MM.1S (cell line): ENCODE results near the gene SPAG16.

Experiments
- DNase-seq: peaks from one replicate; pipeline ENCODE4 v3.0.0-alpha.2; 2015
- H2AFZ ChIP-seq: fragments of 300-600 bp; sonication (generic); 2 replicates; pipeline ENCODE4 v1.6.0; 2016; ENCODE audit warnings: antibody characterized with exemption, low read length
- H3F3A ChIP-seq: fragments of 300-600 bp; sonication (generic); 2 replicates; pipeline ENCODE4 v1.6.1; 2016; ENCODE audit warnings: mild to moderate bottlenecking, antibody characterized with exemption, low read length, moderate library complexity, mixed read lengths; ENCODE audit not compliant: insufficient read depth
- H3K27ac ChIP-seq: fragments of 300-600 bp; sonication (generic); 2 replicates; pipeline ENCODE4 v1.5.1; 2016; ENCODE audit warnings: mild to moderate bottlenecking, low read length
- H3K27me3 ChIP-seq: fragments of 300-600 bp; sonication (generic); replicated peaks from 2 replicates; pipeline ENCODE4 v1.6.0; 2016; ENCODE audit warnings: low read length; ENCODE audit not compliant: insufficient read depth
- H3K36me3 ChIP-seq: fragments of 300-600 bp; sonication (generic); replicated peaks from 2 replicates; pipeline ENCODE4 v1.6.1; 2016; ENCODE audit warnings: mild to moderate bottlenecking, low read length, mixed read lengths; ENCODE audit not compliant: insufficient read depth
- H3K4me1 ChIP-seq: fragments of 300-600 bp; sonication (generic); 2 replicates; pipeline ENCODE4 v1.6.1; 2016; ENCODE audit warnings: low read length, mixed read lengths
- H3K4me2 ChIP-seq: fragments of 300-600 bp; sonication (generic); 2 replicates; pipeline ENCODE4 v1.6.0; 2016; ENCODE audit warnings: low read depth, low read length
- H3K4me3 ChIP-seq: fragments of 300-600 bp; sonication (generic); 2 replicates; pipeline ENCODE4 v1.5.1; 2016; ENCODE audit warnings: low read length, mixed read lengths
- H3K79me2 ChIP-seq: fragments of 300-600 bp; sonication (generic); 2 replicates; pipeline ENCODE4 v1.6.1; 2016; ENCODE audit warnings: mixed run types, low read length, mixed read lengths
- H3K9ac ChIP-seq: fragments of 300-600 bp; sonication (generic); 2 replicates; pipeline ENCODE4 v1.6.1; 2016; ENCODE audit warnings: low read length, mixed read lengths
- H3K9me2 ChIP-seq: fragments of 300-600 bp; sonication (generic); replicated peaks from 2 replicates; pipeline ENCODE4 v1.6.1; 2016; ENCODE audit warnings: mild to moderate bottlenecking, low read length, mixed read lengths; ENCODE audit not compliant: insufficient read depth
- H3K9me3 ChIP-seq: fragments of 300-600 bp; sonication (generic); replicated peaks from 2 replicates; pipeline ENCODE4 v1.6.1; 2016; ENCODE audit warnings: mild to moderate bottlenecking, low read length, mixed read lengths; ENCODE audit not compliant: insufficient read depth
- H4K20me1 ChIP-seq: fragments of 300-600 bp; sonication (generic); 2 replicates; pipeline ENCODE4 v1.6.1; 2016; ENCODE audit warnings: mild to moderate bottlenecking, low read length, moderate library complexity, mixed read lengths; ENCODE audit not compliant: insufficient read depth
- CTCF ChIP-seq: fragments of 300-600 bp; sonication (generic); IDR thresholded peaks from 2 replicates; pipeline ENCODE4 v1.5.1; 2016; ENCODE audit warnings: antibody characterized with exemption, low read length, mixed read lengths
- EZH2 ChIP-seq: fragments of 300-600 bp; sonication (generic); optimal IDR thresholded peaks from 2 replicates; pipeline ENCODE3; 2017; ENCODE audit warnings: low read depth, mild to moderate bottlenecking, antibody characterized with exemption, low read length, mixed read lengths
- EZH2phosphoT487 ChIP-seq: fragments of 300-600 bp; sonication (generic); IDR thresholded peaks from 2 replicates; pipeline ENCODE4 v1.6.1; 2018; ENCODE audit warnings: antibody characterized with exemption, low read length

SPAG16 gene

GRCh38 chr2:213253162-213253561 lies 31.1 kb upstream of the SPAG16 start:
- no peak for TF ChIP-seq CTCF
- no peak overlapping the region for H3K9ac ChIP-seq
- no peak overlapping the region for H3K4me3 ChIP-seq
- H2AFZ ChIP-seq = no peak overlapping the region
- H3K27me3 ChIP-seq = no peaks in the 10 kb centered on the region
- DNase-seq = no peak
- H3K9me2 ChIP-seq = no peaks in the 10 kb centered on the region
- H3K4me2 ChIP-seq = no peak overlapping the region
- H4K20me1 ChIP-seq = no peaks in the 10 kb centered on the region
- no peaks in the 10 kb centered on the region for H3K36me3 ChIP-seq
- H3K79me2 ChIP-seq = no peaks in the 10 kb centered on the region
- no peaks in the 10 kb centered on the region for H3F3A ChIP-seq
- H3K27ac ChIP-seq = no peak overlapping the region
- no peaks in the 10 kb centered on the region for H3K4me1 ChIP-seq
- no peaks in the 10 kb centered on the region for H3K9me3 ChIP-seq

- no peak overlapping the region for H3K4me2 ChIP-seq
- no peaks in the 10 kb centered on the region for H3K36me3 ChIP-seq
- H3K79me2 ChIP-seq = no peaks in the 10 kb centered on the region
- H3F3A ChIP-seq = no peaks in the 10 kb centered on the region
- no peaks in the 10 kb centered on the region for H4K20me1 ChIP-seq
- no peak for DNase-seq
- no peak overlapping the region for H3K27ac ChIP-seq
- no peaks in the 10 kb centered on the region for H3K27me3 ChIP-seq
- H3K9me3 ChIP-seq = no peaks in the 10 kb centered on the region
- H3K9ac ChIP-seq = no peak overlapping the region
- no peak overlapping the region for H2AFZ ChIP-seq
- TF ChIP-seq CTCF (no peak), EZH2phosphoT487 (no peak), EZH2 (no peak)
- H3K4me1 ChIP-seq = no peaks in the 10 kb centered on the region
- no peaks in the 10 kb centered on the region for H3K9me2 ChIP-seq
- H3K4me3 ChIP-seq = no peak overlapping the region
These were observed 25.0 kb upstream of the SPAG16 start for GRCh38 chr2:213259266-213259665.

DNA sequence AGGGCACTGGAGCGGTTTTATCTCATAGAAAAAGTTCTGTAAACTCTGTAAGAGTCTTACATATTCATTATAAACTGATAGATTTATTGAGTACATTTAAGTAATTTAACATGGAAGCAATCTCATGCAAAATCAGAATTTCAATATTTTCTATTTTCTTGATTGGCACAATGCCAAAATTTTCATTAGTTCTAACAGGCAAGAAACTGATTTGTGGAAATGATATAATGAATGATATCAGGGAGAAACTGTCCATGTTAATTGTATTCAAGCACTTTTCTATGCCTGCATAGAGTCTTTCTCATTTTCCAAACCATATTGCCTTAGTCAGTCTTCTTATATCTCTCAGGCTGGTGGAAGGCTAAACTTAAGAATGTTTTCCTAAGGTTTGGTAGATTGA lies 23.0 kb upstream of the SPAG16 start:
- DNase-seq = no peak
- H3K27ac ChIP-seq = no peak overlapping the region
- no peak for TF ChIP-seq EZH2
- no peak for TF ChIP-seq CTCF
- no peak for TF ChIP-seq EZH2phosphoT487

More for the DNA sequence above, 23.0 kb upstream of the SPAG16 start:
- no peaks in the 10 kb centered on the region for H3K27me3 ChIP-seq
- no peak overlapping the region for H3K4me3 ChIP-seq
- H3K9ac ChIP-seq = no peak overlapping the region
- no peak overlapping the region for H2AFZ ChIP-seq
- H3K79me2 ChIP-seq = no peaks in the 10 kb centered on the region
- H3F3A ChIP-seq = no peaks in the 10 kb centered on the region
- H3K9me3 ChIP-seq = no peaks in the 10 kb centered on the region
- H3K4me2 ChIP-seq = no peak overlapping the region
- H4K20me1 ChIP-seq = no peaks in the 10 kb centered on the region
- H3K9me2 ChIP-seq = no peaks in the 10 kb centered on the region
- no peaks in the 10 kb centered on the region for H3K36me3 ChIP-seq
- no peaks in the 10 kb centered on the region for H3K4me1 ChIP-seq
